ENCODE results near the gene NFE2L1.

GRCh38 chr17:48002916-48003416 is 45.2 kb upstream of the NFE2L1 start:
- TF ChIP-seq, protein P1, sequence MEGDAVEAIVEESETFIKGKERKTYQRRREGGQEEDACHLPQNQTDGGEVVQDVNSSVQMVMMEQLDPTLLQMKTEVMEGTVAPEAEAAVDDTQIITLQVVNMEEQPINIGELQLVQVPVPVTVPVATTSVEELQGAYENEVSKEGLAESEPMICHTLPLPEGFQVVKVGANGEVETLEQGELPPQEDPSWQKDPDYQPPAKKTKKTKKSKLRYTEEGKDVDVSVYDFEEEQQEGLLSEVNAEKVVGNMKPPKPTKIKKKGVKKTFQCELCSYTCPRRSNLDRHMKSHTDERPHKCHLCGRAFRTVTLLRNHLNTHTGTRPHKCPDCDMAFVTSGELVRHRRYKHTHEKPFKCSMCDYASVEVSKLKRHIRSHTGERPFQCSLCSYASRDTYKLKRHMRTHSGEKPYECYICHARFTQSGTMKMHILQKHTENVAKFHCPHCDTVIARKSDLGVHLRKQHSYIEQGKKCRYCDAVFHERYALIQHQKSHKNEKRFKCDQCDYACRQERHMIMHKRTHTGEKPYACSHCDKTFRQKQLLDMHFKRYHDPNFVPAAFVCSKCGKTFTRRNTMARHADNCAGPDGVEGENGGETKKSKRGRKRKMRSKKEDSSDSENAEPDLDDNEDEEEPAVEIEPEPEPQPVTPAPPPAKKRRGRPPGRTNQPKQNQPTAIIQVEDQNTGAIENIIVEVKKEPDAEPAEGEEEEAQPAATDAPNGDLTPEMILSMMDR (IDR thresholded peaks at IDR 0.05 in 4 of 5, conservative IDR thresholded peaks at IDR 0.05 in 1 of 5) = no peak
- no peak for TF ChIP-seq POLR2A (IDR thresholded peaks at IDR 0.05)
